C4-2B (cell line): ENCODE measurements around the gene PIK3C2G.

Source experiments
- ZFX ChIP-seq: fragments of 450-650 bp; IDR thresholded peaks from 2 replicates; pipeline ENCODE4 v1.6.1; 2017
- TF ChIP-seq, protein P1 (sequence below): fragments of 450-650 bp; conservative IDR thresholded peaks from 2 replicates; pipeline ENCODE4 v1.5.1; 2017; ENCODE audit warnings: mild to moderate bottlenecking

DNA sequence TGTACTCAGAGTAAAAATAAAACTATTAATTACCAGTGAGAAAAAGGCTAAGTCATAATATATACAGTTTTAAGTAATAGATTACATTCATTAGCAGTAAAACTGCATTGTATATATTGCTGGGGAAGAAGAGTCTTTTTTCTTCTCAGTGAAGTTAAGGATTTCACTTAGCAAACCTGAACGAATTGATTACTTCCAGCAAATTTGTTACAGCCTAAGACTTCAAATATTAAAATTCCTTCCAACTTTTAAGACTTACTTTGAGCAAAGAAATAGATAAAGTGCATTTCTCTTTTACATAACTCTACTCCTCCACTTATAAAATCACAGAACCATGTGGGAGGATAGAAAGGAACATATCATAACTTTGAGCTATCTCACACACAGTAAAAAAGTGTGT is 43.3 kb downstream of the PIK3C2G start:
- TF ChIP-seq, protein P1, sequence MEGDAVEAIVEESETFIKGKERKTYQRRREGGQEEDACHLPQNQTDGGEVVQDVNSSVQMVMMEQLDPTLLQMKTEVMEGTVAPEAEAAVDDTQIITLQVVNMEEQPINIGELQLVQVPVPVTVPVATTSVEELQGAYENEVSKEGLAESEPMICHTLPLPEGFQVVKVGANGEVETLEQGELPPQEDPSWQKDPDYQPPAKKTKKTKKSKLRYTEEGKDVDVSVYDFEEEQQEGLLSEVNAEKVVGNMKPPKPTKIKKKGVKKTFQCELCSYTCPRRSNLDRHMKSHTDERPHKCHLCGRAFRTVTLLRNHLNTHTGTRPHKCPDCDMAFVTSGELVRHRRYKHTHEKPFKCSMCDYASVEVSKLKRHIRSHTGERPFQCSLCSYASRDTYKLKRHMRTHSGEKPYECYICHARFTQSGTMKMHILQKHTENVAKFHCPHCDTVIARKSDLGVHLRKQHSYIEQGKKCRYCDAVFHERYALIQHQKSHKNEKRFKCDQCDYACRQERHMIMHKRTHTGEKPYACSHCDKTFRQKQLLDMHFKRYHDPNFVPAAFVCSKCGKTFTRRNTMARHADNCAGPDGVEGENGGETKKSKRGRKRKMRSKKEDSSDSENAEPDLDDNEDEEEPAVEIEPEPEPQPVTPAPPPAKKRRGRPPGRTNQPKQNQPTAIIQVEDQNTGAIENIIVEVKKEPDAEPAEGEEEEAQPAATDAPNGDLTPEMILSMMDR = no peak
- TF ChIP-seq ZFX = no peak
